ENCODE data around the gene VAMP7. TPM values are rescaled to one million over a fixed set of nuclear protein-coding genes. Genes with fewer than 3 reads are reported as not detected.

The VAMP7 gene
- total and polyA plus RNA-seq, 2 of the 8 experiments (the other 6 are each of a cell fraction or from before 2014, with no cell fraction given), result 14.2 to 22.1 TPM

DNA sequence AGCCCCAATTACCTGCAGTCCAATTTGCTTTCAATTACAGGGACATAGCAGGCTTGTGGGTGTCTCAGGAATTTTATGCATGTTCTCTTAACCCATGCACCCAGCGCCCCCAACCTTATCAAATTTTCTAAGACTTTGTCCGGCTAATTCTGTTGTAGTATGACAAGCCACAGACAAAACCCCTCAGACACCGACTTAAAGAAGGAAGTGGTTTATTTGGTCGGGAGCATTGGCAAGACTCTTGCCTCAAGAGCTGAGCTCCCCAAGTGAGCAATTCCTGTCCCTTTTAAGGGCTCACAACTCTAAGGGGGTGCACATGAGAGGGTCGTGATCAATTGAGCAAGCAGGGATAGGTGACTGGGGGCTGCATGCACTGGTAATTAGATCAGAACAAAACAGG, 87.6 kb downstream of the VAMP7 start:
- Histone ChIP-seq H3K18ac (ENCODE audit: extremely low read depth, low read length) (no peak overlapping the region), H4K91ac (replicated peaks; ENCODE audit: insufficient read length, low read length) (no peak overlapping the region), H3K9me3 (ENCODE audit: insufficient read depth in 2 of 2, low read depth in 1 of 2, low read length in 1 of 2) (peaks cover 14 to 41% of the 10 kb centered on the region in 2 experiments; a peak in 2 of 4 replicates), H4K5ac (ENCODE audit: insufficient read length, low read depth, low read length) (no peak overlapping the region), H3K4me2 (ENCODE audit: insufficient read depth in 1 of 2, low read depth in 2 of 2, low read length in 2 of 2) (no peak overlapping the region), H2BK15ac (ENCODE audit: low read length) (no peak overlapping the region), H2BK20ac (ENCODE audit: low read length) (no peak overlapping the region), H3K4me1 (replicated peaks in 1 of 4; ENCODE audit: control insufficient read depth in 3 of 4, insufficient read depth in 4 of 4, low read length in 3 of 4) (no peaks in the 10 kb centered on the region), H3K56ac (replicated peaks; ENCODE audit: insufficient read length, low read depth, low read length) (no peak overlapping the region), H4K8ac (ENCODE audit: extremely low read depth, insufficient read depth, low read length) (no peak overlapping the region), H3K27ac (ENCODE audit: low read depth, low read length) (no peak overlapping the region), H2BK12ac (ENCODE audit: low read depth, low read length) (no peak overlapping the region), H2BK5ac (ENCODE audit: low read depth, low read length) (no peak overlapping the region), H3K79me1 (ENCODE audit: low read depth, low read length) (no peaks in the 10 kb centered on the region), H3K9ac (replicated peaks in 1 of 4; ENCODE audit: extremely low read depth in 1 of 4, low read depth in 3 of 4, low read length in 3 of 4) (no peak overlapping the region), H2AK5ac (ENCODE audit: low read depth, low read length) (no peak overlapping the region), H3K4me3 (ENCODE audit: extremely low read depth in 1 of 4, insufficient read depth in 2 of 4, low read depth in 3 of 4, low read length in 4 of 4) (no peak overlapping the region), H3K27me3 (replicated peaks in 1 of 4; ENCODE audit: control insufficient read depth in 3 of 4, extremely low read depth in 1 of 4, insufficient read depth in 3 of 4, low read length in 3 of 4) (no peaks in the 10 kb centered on the region), H2AFZ (ENCODE audit: low read length) (no peak overlapping the region), H3K23me2 (ENCODE audit: low read depth, low read length) (no peaks in the 10 kb centered on the region), H4K20me1 (replicated peaks in 1 of 2; ENCODE audit: control insufficient read depth in 1 of 2, insufficient read depth in 2 of 2, low read length in 2 of 2) (no peaks in the 10 kb centered on the region), H3K36me3 (ENCODE audit: control insufficient read depth in 2 of 4, insufficient read depth in 4 of 4, low read length in 3 of 4) (no peaks in the 10 kb centered on the region), H3K79me2 (ENCODE audit: control insufficient read depth in 1 of 2, insufficient read depth in 2 of 2, low read length in 2 of 2) (no peaks in the 10 kb centered on the region), H3K23ac (ENCODE audit: insufficient read length) (no peak overlapping the region), H2BK120ac (replicated peaks; ENCODE audit: low read depth, low read length) (no peak overlapping the region), H3K4ac (replicated peaks; ENCODE audit: insufficient read length, low read depth, low read length) (no peak overlapping the region), H3K14ac (ENCODE audit: insufficient read length) (no peak overlapping the region)
- ChIA-PET CTCF (ENCODE audit: partially characterized antibody) (no interaction called here), POLR2A (ENCODE audit: partially characterized antibody) (no interaction called here)
- no peak for TF ChIP-seq TAF7 (optimal IDR thresholded peaks at IDR 0.05; ENCODE audit: borderline replicate concordance, low read depth, low read length)
- TF ChIP-seq, protein P1, sequence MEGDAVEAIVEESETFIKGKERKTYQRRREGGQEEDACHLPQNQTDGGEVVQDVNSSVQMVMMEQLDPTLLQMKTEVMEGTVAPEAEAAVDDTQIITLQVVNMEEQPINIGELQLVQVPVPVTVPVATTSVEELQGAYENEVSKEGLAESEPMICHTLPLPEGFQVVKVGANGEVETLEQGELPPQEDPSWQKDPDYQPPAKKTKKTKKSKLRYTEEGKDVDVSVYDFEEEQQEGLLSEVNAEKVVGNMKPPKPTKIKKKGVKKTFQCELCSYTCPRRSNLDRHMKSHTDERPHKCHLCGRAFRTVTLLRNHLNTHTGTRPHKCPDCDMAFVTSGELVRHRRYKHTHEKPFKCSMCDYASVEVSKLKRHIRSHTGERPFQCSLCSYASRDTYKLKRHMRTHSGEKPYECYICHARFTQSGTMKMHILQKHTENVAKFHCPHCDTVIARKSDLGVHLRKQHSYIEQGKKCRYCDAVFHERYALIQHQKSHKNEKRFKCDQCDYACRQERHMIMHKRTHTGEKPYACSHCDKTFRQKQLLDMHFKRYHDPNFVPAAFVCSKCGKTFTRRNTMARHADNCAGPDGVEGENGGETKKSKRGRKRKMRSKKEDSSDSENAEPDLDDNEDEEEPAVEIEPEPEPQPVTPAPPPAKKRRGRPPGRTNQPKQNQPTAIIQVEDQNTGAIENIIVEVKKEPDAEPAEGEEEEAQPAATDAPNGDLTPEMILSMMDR (IDR thresholded peaks at IDR 0.05; ENCODE audit: control extremely low read depth in 1 of 3, insufficient read depth in 1 of 3, low read depth in 1 of 3, low read length in 3 of 3), result no peak
- TF ChIP-seq PHF8 (conservative IDR thresholded peaks at IDR 0.05; ENCODE audit: low read depth, low read length), result no peak
- no peak for TF ChIP-seq TCF12 (IDR thresholded peaks at IDR 0.05; ENCODE audit: low read depth, low read length)
- no peak for TF ChIP-seq POLR2A (IDR thresholded peaks at IDR 0.05; ENCODE audit: control extremely low read depth in 1 of 2, low read depth in 2 of 2, low read length in 2 of 2)
- TF ChIP-seq YY1 (IDR thresholded peaks at IDR 0.05; ENCODE audit: low read depth, low read length), result no peak
- no peak for TF ChIP-seq TEAD4 (IDR thresholded peaks at IDR 0.05; ENCODE audit: low read depth, low read length)
- TF ChIP-seq KDM5A (IDR thresholded peaks at IDR 0.05; ENCODE audit: low read length), result no peak
- TF ChIP-seq TAF1 (IDR thresholded peaks at IDR 0.05; ENCODE audit: low read depth, low read length), result no peak
- TF ChIP-seq BRCA1 (IDR thresholded peaks at IDR 0.05; ENCODE audit: low read depth, low read length), result no peak
- FAIRE-seq, result no peak
- 50% methylated on average over 5 of the region's 5 CpGs; no CpG with 5 or more reads in 1 of the 2 experiments for WGBS, 2 experiments (ENCODE audit: extremely low coverage in 1 of 2, insufficient coverage in 1 of 2, insufficient read length in 1 of 2, insufficient replicate concordance in 2 of 2, low coverage in 1 of 2, low lambda C conversion rate in 2 of 2, missing lambda C conversion rate in 1 of 2)
- no peak for DNase-seq (ENCODE audit: low read depth in 1 of 2, low spot score in 2 of 2)
